Endothelial cell of umbilical vein (primary cell): ENCODE results near the gene TMCO2. TPM values are rescaled to one million over a fixed set of nuclear protein-coding genes. Genes with fewer than 3 reads are reported as not detected.

Experiments
- BruUV-seq: library from RNA; stranded (reverse); fragments of 400-500 nt; replicated peaks from 2 replicates; lab custom pipeline; 2021; lab: Mats Ljungman, UMichigan
- CTCF ChIA-PET: fragments of 300-600, 350-600 bp; sonication (Branson Sonifier 250); formaldehyde crosslinking; loops from one replicate; lab custom pipeline; 2021; ENCODE audit warnings: antibody characterized with exemption, inconsistent platforms; lab: Charles Lee
- POLR2A ChIA-PET: fragments of 300-600, 350-600 bp; sonication (Branson Sonifier 250); formaldehyde crosslinking; loops from one replicate; lab custom pipeline; 2021; ENCODE audit warnings: antibody characterized with exemption, inconsistent platforms; lab: Charles Lee
- DNase-seq: peaks from one replicate; pipeline ENCODE4 v3.0.0-alpha.2; 2011; ENCODE audit warnings: low read depth, low spot score
- FAIRE-seq: peaks from 2 replicates; lab custom pipeline; 2011; peaks lifted over from hg19 to GRCh38; lab: Jason Lieb, UNC
- H2AFZ ChIP-seq: 2 replicates; pipeline ENCODE4 v1.6.0; 2012; ENCODE audit warnings: low read depth, low read length, control low read depth, inconsistent platforms
- H3K27ac ChIP-seq: 2 replicates; pipeline ENCODE4 v1.5.1; 2011; ENCODE audit warnings: low read depth, mild to moderate bottlenecking, control low read depth, low read length, moderate library complexity; ENCODE audit not compliant: insufficient read depth
- H3K27me3 ChIP-seq, 2 experiments: 2 replicates each; pipeline versions ENCODE4 v1.6.0 to v1.6.1; 2011; ENCODE audit warnings: low read length in 2 of 2, mixed read lengths in 1 of 2; ENCODE audit not compliant: control insufficient read depth in 2 of 2, insufficient read depth in 2 of 2
- H3K36me3 ChIP-seq, 2 experiments: 2 replicates in 1 of 2; 3 replicates in 1 of 2; pipeline ENCODE4 v1.5.1; 2011; ENCODE audit warnings: low read length in 2 of 2, mild to moderate bottlenecking in 1 of 2, moderate library complexity in 1 of 2; ENCODE audit not compliant: control insufficient read depth in 2 of 2, insufficient read depth in 2 of 2; ENCODE audit errors: extremely low read depth in 1 of 2
- H3K4me1 ChIP-seq: 3 replicates; pipeline ENCODE4 v1.5.1; 2011; ENCODE audit warnings: mild to moderate bottlenecking, low read length; ENCODE audit not compliant: control insufficient read depth, insufficient read depth; ENCODE audit errors: extremely low read depth
- H3K4me2 ChIP-seq: 2 replicates; pipeline ENCODE4 v1.6.1; 2011; ENCODE audit warnings: low read length, control low read depth, mixed read lengths; ENCODE audit not compliant: insufficient read depth
- H3K4me3 ChIP-seq, 3 experiments: fragments of 200-600 bp in 1 of 3; sonication (generic), shearing (Covaris generic) in 1 of 3; replicated peaks in 1 of 3; 2 replicates each; pipeline ENCODE4 v1.5.1; 2011 to 2016; ENCODE audit warnings: control low read depth in 3 of 3, low read length in 3 of 3, mild to moderate bottlenecking in 2 of 3, inconsistent platforms in 1 of 3, low read depth in 1 of 3, moderate library complexity in 1 of 3; ENCODE audit not compliant: insufficient read depth in 1 of 3
- H3K79me2 ChIP-seq: 2 replicates; pipeline ENCODE4 v1.6.0; 2012; ENCODE audit warnings: low read length, inconsistent platforms; ENCODE audit not compliant: control insufficient read depth, insufficient read depth
- H3K9ac ChIP-seq: replicated peaks from 2 replicates; pipeline ENCODE3; 2011; ENCODE audit warnings: low read length, control low read depth; ENCODE audit not compliant: insufficient read depth; ENCODE audit errors: extremely low read depth
- H3K9me1 ChIP-seq: replicated peaks from 3 replicates; pipeline ENCODE4 v1.6.0; 2011; ENCODE audit warnings: mild to moderate bottlenecking, low read length; ENCODE audit not compliant: control insufficient read depth, insufficient read depth; ENCODE audit errors: extremely low read depth
- H3K9me3 ChIP-seq: replicated peaks from 2 replicates; pipeline ENCODE4 v1.5.1; 2012; ENCODE audit warnings: low read length, inconsistent platforms; ENCODE audit not compliant: control insufficient read depth, insufficient read depth
- H4K20me1 ChIP-seq: replicated peaks from 2 replicates; pipeline ENCODE3; 2011; ENCODE audit warnings: mild to moderate bottlenecking, low read length; ENCODE audit not compliant: control insufficient read depth, insufficient read depth; ENCODE audit errors: extremely low read depth
- CTCF ChIP-seq, 2 donors: IDR thresholded peaks; 1 replicate in 1 of 2; 2 replicates in 1 of 2; pipeline ENCODE4 v1.5.1; 2011; ENCODE audit warnings: low read length in 2 of 2, mild to moderate bottlenecking in 2 of 2, moderate library complexity in 2 of 2, control low read depth in 1 of 2, inconsistent platforms in 1 of 2, low read depth in 1 of 2; ENCODE audit not compliant: insufficient read depth in 1 of 2; ENCODE audit errors: extremely low read depth in 1 of 2
- EZH2 ChIP-seq: IDR thresholded peaks from 2 replicates; pipeline ENCODE4 v1.6.1; 2012; ENCODE audit warnings: borderline replicate concordance, low read depth, mild to moderate bottlenecking, moderate library complexity, low read length, inconsistent platforms; ENCODE audit not compliant: severe bottlenecking
- FOS ChIP-seq: IDR thresholded peaks from 2 replicates; pipeline ENCODE4 v1.6.1; 2011; ENCODE audit warnings: mild to moderate bottlenecking, low read length, moderate library complexity, borderline replicate concordance; ENCODE audit not compliant: insufficient read depth
- GATA2 ChIP-seq: IDR thresholded peaks from 2 replicates; pipeline ENCODE4 v1.7.0; 2011; ENCODE audit warnings: low read depth, mild to moderate bottlenecking, moderate library complexity, mixed read lengths, low read length; ENCODE audit not compliant: insufficient read length, insufficient read depth
- JUN ChIP-seq: IDR thresholded peaks from 2 replicates; pipeline ENCODE4 v1.6.1; 2011; ENCODE audit warnings: borderline replicate concordance, low read depth; ENCODE audit not compliant: insufficient read length, insufficient read depth
- MAX ChIP-seq: IDR thresholded peaks from 2 replicates; pipeline ENCODE4 v1.6.1; 2011; ENCODE audit not compliant: insufficient read depth, insufficient read length
- MYC ChIP-seq: IDR thresholded peaks from one replicate; pipeline ENCODE4 v1.6.1; 2011; ENCODE audit warnings: mild to moderate bottlenecking, low read depth, low read length
- POLR2A ChIP-seq: IDR thresholded peaks from 2 replicates; pipeline ENCODE4 v1.6.1; 2012; ENCODE audit warnings: low read depth, mild to moderate bottlenecking, control low read depth, low read length
- POLR2AphosphoS5 ChIP-seq: IDR thresholded peaks from 2 replicates; pipeline ENCODE4 v1.6.1; 2012; ENCODE audit warnings: low read depth, mild to moderate bottlenecking, control low read depth, low read length, moderate library complexity; ENCODE audit not compliant: insufficient read depth
- dilution Hi-C: fragments of 300-500 bp; cut with MboI; formaldehyde crosslinking; loops from one replicate; pipeline ENCODE4 v1.15.0; 2019; ENCODE audit warnings: low sequenced_read_pairs; ENCODE audit not compliant: extremely low pct_ligation_motif_present
- intact Hi-C: fragments of 100-400 bp; cut with micrococcal nuclease; formaldehyde crosslinking; loops from one replicate; pipeline ENCODE4 v1.10.0; 2022
- polyA plus RNA-seq, 4 experiments: library from polyadenylated mRNA; depleted of rRNA in 3 of 4; stranded (reverse) in 3 of 4; unstranded in 1 of 4; fragments of >200 nt; gene quantifications; 2 replicates each; pipeline versions ENCODE4 v1.2.1 to v1.2.3, GENCODE V29; 2011 to 2012; ENCODE audit warnings: missing spikeins in 1 of 4
- total RNA-seq: library from RNA; stranded (reverse); gene quantifications from 2 replicates; pipeline ENCODE4 v1.2.3, GENCODE V29; 2021

The TMCO2 gene
- total and polyA plus RNA-seq, 2 donors (not counting 3 experiments of a cell fraction or from before 2014, with no cell fraction given), result not detected

- dilution Hi-C loops, result no loop called here
- H3K4me2 ChIP-seq, result no peak overlapping the region
- no TSS peak for BruUV-seq
Observed at GRCh38 chr1:40224040-40224439, 23.7 kb upstream of the TMCO2 start.

More at GRCh38 chr1:40224040-40224439, 23.7 kb upstream of the TMCO2 start:
- TF ChIP-seq POLR2AphosphoS5 (no peak), MYC (no peak), POLR2A (no peak), EZH2 (no peak), CTCF (IDR thresholded peaks at IDR 0.05; ENCODE audit: extremely low read depth in 1 of 2, insufficient read depth in 1 of 2, low read depth in 1 of 2, low read length in 2 of 2) (no peak), MAX (no peak), JUN (no peak), FOS (no peak), GATA2 (no peak)
- Histone ChIP-seq H4K20me1 (no peaks in the 10 kb centered on the region), H3K9me3 (no peaks in the 10 kb centered on the region), H3K9me1 (no peaks in the 10 kb centered on the region), H2AFZ (no peak overlapping the region), H3K36me3 (no peaks in the 10 kb centered on the region), H3K27ac (no peak overlapping the region), H3K4me3 (no peak overlapping the region), H3K9ac (no peak overlapping the region), H3K27me3 (no peaks in the 10 kb centered on the region), H3K4me1 (no peaks in the 10 kb centered on the region), H3K79me2 (no peaks in the 10 kb centered on the region)
- intact Hi-C loops, result no loop called here
- FAIRE-seq (no peak), DNase-seq (no peak)
- CTCF ChIA-PET, result interaction anchor here (0.6 to 1.4 kb wide), 2 partner anchors 80 to 1873 kb away, joined by 3 to 8 read pairs; no protein-coding TSS in a partner anchor
- POLR2A ChIA-PET, result no interaction called here
